Measurements from ENCODE around the gene RUFY4.
"Not testable (repeated sequence)": the region's sequence is repeated elsewhere in the genome, so short reads cannot be mapped to it uniquely, and the experiment has no call there.

The RUFY4 gene

GRCh38 chr2:218043100-218043499, 26.0 kb upstream of the RUFY4 start:
- DNase-seq, result no peak
- no peak overlapping the region for H4K12ac ChIP-seq (ENCODE audit: low read depth, low read length)
- H2AK5ac ChIP-seq (ENCODE audit: low read length), result no peak overlapping the region
- no peaks in the 10 kb centered on the region for H3K79me2 ChIP-seq (ENCODE audit: control insufficient read depth, insufficient read depth, low read length, poor library complexity)
- peaks cover 11% of the 10 kb centered on the region for H3K9me3 ChIP-seq (ENCODE audit: insufficient read depth, low read depth, low read length)
- no peak overlapping the region for H2AFZ ChIP-seq (ENCODE audit: insufficient read depth, low read length, poor library complexity)
- H3K4me3 ChIP-seq (ENCODE audit: low read depth, low read length), result no peak overlapping the region
- H3K4me2 ChIP-seq (ENCODE audit: low read length), result no peak overlapping the region
- no peak overlapping the region for H2BK5ac ChIP-seq (ENCODE audit: low read depth, low read length, poor library complexity)
- H3K36me3 ChIP-seq (ENCODE audit: control insufficient read depth in 1 of 2, insufficient read depth in 2 of 2, low read length in 2 of 2), result no peaks in the 10 kb centered on the region
- H3K27me3 ChIP-seq (ENCODE audit: insufficient read depth, low read length), result no peaks in the 10 kb centered on the region
- H3K79me1 ChIP-seq (ENCODE audit: low read length), result no peaks in the 10 kb centered on the region
- H4K91ac ChIP-seq (ENCODE audit: low read depth, low read length), result no peak overlapping the region
- no peak overlapping the region for H3K14ac ChIP-seq (ENCODE audit: low read length)
- no peak overlapping the region for H3K4ac ChIP-seq (ENCODE audit: low read depth, low read length)
- H2BK12ac ChIP-seq (ENCODE audit: low read length), result no peak overlapping the region
- H3K9ac ChIP-seq (ENCODE audit: low read length), result no peak overlapping the region
- H3K23ac ChIP-seq (ENCODE audit: low read length), result no peak overlapping the region
- H3K27ac ChIP-seq (ENCODE audit: low read depth, low read length), result no peak overlapping the region
- H3K4me1 ChIP-seq (ENCODE audit: control insufficient read depth in 1 of 2, insufficient read depth in 2 of 2, low read length in 2 of 2), result no peaks in the 10 kb centered on the region
- no peak overlapping the region for H2BK120ac ChIP-seq (ENCODE audit: insufficient read depth, low read length, poor library complexity)
- H3K18ac ChIP-seq (ENCODE audit: low read length), result no peak overlapping the region
- WGBS (ENCODE audit: extremely low coverage, insufficient coverage, insufficient read length), result no CpG with 5 or more reads among the region's 1 CpG
- H4K8ac ChIP-seq (ENCODE audit: low read depth, low read length), result no peak overlapping the region

DNA sequence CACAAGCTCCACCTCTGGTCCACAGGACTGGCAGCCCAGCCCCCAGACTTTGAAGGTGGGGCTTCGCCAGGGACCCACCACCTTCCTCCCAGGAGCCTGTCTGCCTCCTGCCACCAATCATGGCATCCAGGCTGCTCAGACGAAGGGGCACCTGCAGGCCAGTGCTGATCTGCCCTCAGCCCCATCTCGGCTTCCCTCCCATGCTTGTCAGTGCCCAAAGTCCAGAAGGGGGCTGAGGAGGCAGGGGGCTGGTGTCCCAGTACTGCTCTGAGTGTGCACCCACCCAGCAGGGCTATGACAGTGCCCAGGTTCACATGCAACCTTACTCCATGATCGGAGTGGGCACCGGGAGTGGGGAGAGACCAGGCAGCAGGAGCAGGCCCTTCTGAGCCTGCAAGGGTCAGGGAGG, 25.3 kb upstream of the RUFY4 start:
- H3K4me1 ChIP-seq (ENCODE audit: control insufficient read depth in 1 of 2, insufficient read depth in 2 of 2, low read length in 2 of 2), result no peaks in the 10 kb centered on the region
- no peak overlapping the region for H2AK5ac ChIP-seq (ENCODE audit: low read length)
- no peak overlapping the region for H4K8ac ChIP-seq (ENCODE audit: low read depth, low read length)
- H3K27me3 ChIP-seq (ENCODE audit: insufficient read depth, low read length), result no peaks in the 10 kb centered on the region
- no peaks in the 10 kb centered on the region for H3K79me1 ChIP-seq (ENCODE audit: low read length)
- H2BK5ac ChIP-seq (ENCODE audit: low read depth, low read length, poor library complexity), result no peak overlapping the region
- H3K4ac ChIP-seq (ENCODE audit: low read depth, low read length), result no peak overlapping the region
- no peaks in the 10 kb centered on the region for H3K36me3 ChIP-seq (ENCODE audit: control insufficient read depth in 1 of 2, insufficient read depth in 2 of 2, low read length in 2 of 2)
- peaks cover 11% of the 10 kb centered on the region for H3K9me3 ChIP-seq (ENCODE audit: insufficient read depth, low read depth, low read length)
- no peak overlapping the region for H3K23ac ChIP-seq (ENCODE audit: low read length)
- no CpG with 5 or more reads among the region's 5 CpGs for WGBS (ENCODE audit: extremely low coverage, insufficient coverage, insufficient read length)
- H4K91ac ChIP-seq (ENCODE audit: low read depth, low read length), result no peak overlapping the region
- no peak overlapping the region for H3K18ac ChIP-seq (ENCODE audit: low read length)
- H3K4me2 ChIP-seq (ENCODE audit: low read length), result no peak overlapping the region
- H3K9ac ChIP-seq (ENCODE audit: low read length), result no peak overlapping the region
- no peak overlapping the region for H3K27ac ChIP-seq (ENCODE audit: low read depth, low read length)
- H2AFZ ChIP-seq (ENCODE audit: insufficient read depth, low read length, poor library complexity), result no peak overlapping the region
- H2BK12ac ChIP-seq (ENCODE audit: low read length), result no peak overlapping the region
- H3K4me3 ChIP-seq (ENCODE audit: low read depth, low read length), result no peak overlapping the region
- no peak overlapping the region for H3K14ac ChIP-seq (ENCODE audit: low read length)
- H2BK120ac ChIP-seq (ENCODE audit: insufficient read depth, low read length, poor library complexity), result no peak overlapping the region
- H3K79me2 ChIP-seq (ENCODE audit: control insufficient read depth, insufficient read depth, low read length, poor library complexity), result no peaks in the 10 kb centered on the region
- no peak for DNase-seq
- H4K12ac ChIP-seq (ENCODE audit: low read depth, low read length), result no peak overlapping the region

- not testable (repeated sequence) for H3K4me1 ChIP-seq (ENCODE audit: control insufficient read depth in 1 of 2, insufficient read depth in 2 of 2, low read length in 2 of 2); H3K4ac ChIP-seq (ENCODE audit: low read depth, low read length); H3K14ac ChIP-seq (ENCODE audit: low read length); H3K4me3 ChIP-seq (ENCODE audit: low read depth, low read length); H2AFZ ChIP-seq (ENCODE audit: insufficient read depth, low read length, poor library complexity); H3K79me1 ChIP-seq (ENCODE audit: low read length); H3K9ac ChIP-seq (ENCODE audit: low read length); H2AK5ac ChIP-seq (ENCODE audit: low read length); H3K27me3 ChIP-seq (ENCODE audit: insufficient read depth, low read length); H3K23ac ChIP-seq (ENCODE audit: low read length); H3K79me2 ChIP-seq (ENCODE audit: control insufficient read depth, insufficient read depth, low read length, poor library complexity); DNase-seq; H2BK12ac ChIP-seq (ENCODE audit: low read length); H2BK5ac ChIP-seq (ENCODE audit: low read depth, low read length, poor library complexity); H4K8ac ChIP-seq (ENCODE audit: low read depth, low read length); H4K91ac ChIP-seq (ENCODE audit: low read depth, low read length); H3K36me3 ChIP-seq (ENCODE audit: control insufficient read depth in 1 of 2, insufficient read depth in 2 of 2, low read length in 2 of 2); H4K12ac ChIP-seq (ENCODE audit: low read depth, low read length); H3K27ac ChIP-seq (ENCODE audit: low read depth, low read length); H3K18ac ChIP-seq (ENCODE audit: low read length); H3K4me2 ChIP-seq (ENCODE audit: low read length); H2BK120ac ChIP-seq (ENCODE audit: insufficient read depth, low read length, poor library complexity)
- peaks cover 11% of the 10 kb centered on the region for H3K9me3 ChIP-seq (ENCODE audit: insufficient read depth, low read depth, low read length)
- WGBS (ENCODE audit: extremely low coverage, insufficient coverage, insufficient read length), result no CpG with 5 or more reads among the region's 1 CpG
Measured at GRCh38 chr2:218044599-218044998, 24.5 kb upstream of the RUFY4 start.

DNA sequence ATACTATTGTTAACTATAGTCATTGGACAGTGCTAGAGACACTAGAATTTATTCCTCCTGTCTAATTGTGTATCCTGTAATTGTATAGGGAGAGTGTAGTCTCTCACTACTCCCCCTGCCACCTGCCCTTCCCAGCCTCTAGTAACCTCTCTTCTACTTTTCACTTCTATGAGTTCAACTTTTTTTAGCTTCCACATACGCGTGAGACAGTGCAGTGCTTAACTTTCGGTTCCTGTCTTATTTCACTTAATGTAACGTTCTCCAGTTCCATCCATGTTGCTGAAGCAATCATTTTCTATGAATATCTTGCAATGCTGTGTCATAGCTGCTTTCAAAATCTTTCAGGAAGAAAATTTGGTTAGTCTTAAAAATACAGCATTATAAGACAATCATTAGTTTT, 22.8 kb upstream of the RUFY4 start:
- Histone ChIP-seq H3K4me3 (ENCODE audit: low read depth, low read length) (no peak overlapping the region), H2BK120ac (ENCODE audit: insufficient read depth, low read length, poor library complexity) (no peak overlapping the region), H4K91ac (ENCODE audit: low read depth, low read length) (no peak overlapping the region), H3K27ac (ENCODE audit: low read depth, low read length) (no peak overlapping the region), H2AK5ac (ENCODE audit: low read length) (no peak overlapping the region), H4K12ac (ENCODE audit: low read depth, low read length) (no peak overlapping the region), H3K4me1 (ENCODE audit: control insufficient read depth in 1 of 2, insufficient read depth in 2 of 2, low read length in 2 of 2) (no peaks in the 10 kb centered on the region), H3K14ac (ENCODE audit: low read length) (no peak overlapping the region), H2AFZ (ENCODE audit: insufficient read depth, low read length, poor library complexity) (no peak overlapping the region), H3K27me3 (ENCODE audit: insufficient read depth, low read length) (no peaks in the 10 kb centered on the region), H3K23ac (ENCODE audit: low read length) (no peak overlapping the region), H3K4me2 (ENCODE audit: low read length) (no peak overlapping the region), H3K9me3 (ENCODE audit: insufficient read depth, low read depth, low read length) (peaks cover 11% of the 10 kb centered on the region), H4K8ac (ENCODE audit: low read depth, low read length) (no peak overlapping the region), H3K18ac (ENCODE audit: low read length) (no peak overlapping the region), H3K36me3 (ENCODE audit: control insufficient read depth in 1 of 2, insufficient read depth in 2 of 2, low read length in 2 of 2) (no peaks in the 10 kb centered on the region), H2BK12ac (ENCODE audit: low read length) (no peak overlapping the region), H3K79me1 (ENCODE audit: low read length) (no peaks in the 10 kb centered on the region), H3K4ac (ENCODE audit: low read depth, low read length) (no peak overlapping the region), H3K79me2 (ENCODE audit: control insufficient read depth, insufficient read depth, low read length, poor library complexity) (no peaks in the 10 kb centered on the region), H2BK5ac (ENCODE audit: low read depth, low read length, poor library complexity) (no peak overlapping the region), H3K9ac (ENCODE audit: low read length) (no peak overlapping the region)
- WGBS (ENCODE audit: extremely low coverage, insufficient coverage, insufficient read length), result no CpG with 5 or more reads among the region's 4 CpGs
- DNase-seq, result peak in 1 of 2 donors; percentile 21

All from trophoblast cell (in vitro differentiated cells and primary cell).